ENCODE data around the gene MAP7. TPM values are rescaled to one million over a fixed set of nuclear protein-coding genes. Genes with fewer than 3 reads are reported as not detected.

MAP7 gene
- total and polyA plus RNA-seq, 2 of the 13 experiments (the other 11 are each of a cell fraction or from before 2014, with no cell fraction given): 0.04 TPM; not detected in 1

GRCh38 chr6:136323431-136324112, 226.7 kb downstream of the MAP7 start (continued):
- TF ChIP-seq AFF4 (CRISPR knock-in tag; IDR thresholded peaks at IDR 0.05) (no peak), GTF2F1 (IDR thresholded peaks at IDR 0.05; ENCODE audit: low read length) (no peak), FOXA3 (CRISPR knock-in tag; IDR thresholded peaks at IDR 0.05) (0 out of 2 replicates have a peak, but pooled peaks have one; percentile 37), ARNT (IDR thresholded peaks at IDR 0.05) (no peak), ZNF724P (CRISPR knock-in tag; IDR thresholded peaks at IDR 0.05; ENCODE audit: borderline replicate concordance) (no peak), TRIM24 (CRISPR knock-in tag; IDR thresholded peaks at IDR 0.05) (no peak), ATF4 (CRISPR knock-in tag; IDR thresholded peaks at IDR 0.05) (peak in 1 of 2 experiments; percentile 57; a peak in 1 of 4 replicates), NRL (CRISPR knock-in tag; IDR thresholded peaks at IDR 0.05; ENCODE audit: borderline replicate concordance) (no peak)

- intact Hi-C loops (cut with micrococcal nuclease; ENCODE audit: unreplicated experiment) (loop anchor here (5.0 kb wide), 3 partner anchors 37 to 867 kb away; no protein-coding TSS in a partner anchor), in situ Hi-C loops (cut with HindIII; ENCODE audit: extremely low pct_ligation_motif_present, low pct_unique_long_range_greater_than_20kb) (loop anchor here (25.0 kb wide), 1 partner anchor 782 kb away; no protein-coding TSS in a partner anchor)
- FAIRE-seq (no peak), ATAC-seq (no peak), DNase-seq (ENCODE audit: low spot score) (no peak)
- Histone ChIP-seq H2AFZ (ENCODE audit: low read length) (no peak overlapping the region), H3K27me3 (ENCODE audit: control insufficient read depth in 1 of 2, insufficient read depth in 2 of 2, low read length in 2 of 2) (no peaks in the 10 kb centered on the region; a peak in 2 of 5 replicates), H3K4me3 (replicated peaks in 1 of 3; ENCODE audit: insufficient read depth in 1 of 3, low read depth in 2 of 3, low read length in 3 of 3) (no peak overlapping the region), H3K4me2 (ENCODE audit: low read depth, low read length) (no peak overlapping the region), H3K4me1 (ENCODE audit: insufficient read depth, low read length) (no peaks in the 10 kb centered on the region; the same call in 1 of the 2 replicates), H3K9ac (ENCODE audit: insufficient read depth, low read depth, low read length) (no peak overlapping the region), H4K20me1 (ENCODE audit: insufficient read depth, low read length) (no peaks in the 10 kb centered on the region), H3K79me2 (ENCODE audit: insufficient read depth, low read length) (no peaks in the 10 kb centered on the region), H3K9me3 (ENCODE audit: low read length) (no peaks in the 10 kb centered on the region), H3K27ac (ENCODE audit: extremely low read length, insufficient read depth, low read length) (no peak overlapping the region), H3K36me3 (replicated peaks in 1 of 2; ENCODE audit: control insufficient read depth in 1 of 2, insufficient read depth in 2 of 2, low read length in 2 of 2) (no peaks in the 10 kb centered on the region)
- no TSS peak for BruUV-seq (replicated peaks)
- ChIA-PET POLR2A (no interaction called here), CTCF (ENCODE audit: low intra/inter-chr PET ratio, low total read pairs) (no interaction called here)
- TF ChIP-seq ZNF432 (CRISPR knock-in tag; IDR thresholded peaks at IDR 0.05; ENCODE audit: borderline replicate concordance) (no peak), ZNF530 (CRISPR knock-in tag; IDR thresholded peaks at IDR 0.05; ENCODE audit: low read depth) (no peak), ZNF724P (CRISPR knock-in tag; IDR thresholded peaks at IDR 0.05; ENCODE audit: borderline replicate concordance) (no peak), MIER3 (CRISPR knock-in tag; IDR thresholded peaks at IDR 0.05; ENCODE audit: borderline replicate concordance) (no peak), RFXANK (CRISPR knock-in tag; IDR thresholded peaks at IDR 0.05) (0 out of 2 replicates have a peak, but pooled peaks have one; percentile 49), ZNF781 (CRISPR knock-in tag; IDR thresholded peaks at IDR 0.05; ENCODE audit: borderline replicate concordance, not compliant biosample characterization) (no peak), RFX5 (IDR thresholded peaks at IDR 0.05; ENCODE audit: low read depth, low read length) (peak; percentile 90)
Measured at GRCh38 chr6:136319732-136320131, 230.5 kb downstream of the MAP7 start.

All from HepG2 (cell line).